Activated naive CD4-positive, alpha-beta T cell treated with anti-CD3 and anti-CD28 coated beads for 36 hours (primary cell): Measurements from ENCODE around the gene NKAIN2. TPM values are rescaled to one million over a fixed set of nuclear protein-coding genes. Genes with fewer than 3 reads are reported as not detected.

Experiments used
- CTCF ChIA-PET: fragments of 350-600 bp; sonication (Branson Sonifier 250); formaldehyde crosslinking; loops from one replicate; lab custom pipeline; 2021; ENCODE audit warnings: antibody characterized with exemption; lab: Charles Lee
- DNase-seq: peaks from one replicate; pipeline ENCODE4 v3.0.0-alpha.2; 2020
- H3K27ac Mint-ChIP-seq: one replicate; pipeline ENCODE4 v1.8.0; 2021; ENCODE audit warnings: mild to moderate bottlenecking, mixed read lengths
- H3K27me3 Mint-ChIP-seq: one replicate; pipeline ENCODE4 v1.8.0; 2021; ENCODE audit warnings: low read depth, mixed read lengths
- H3K36me3 Mint-ChIP-seq: one replicate; pipeline ENCODE4 v1.8.0; 2021; ENCODE audit warnings: low read depth, mixed read lengths
- H3K4me1 Mint-ChIP-seq: one replicate; pipeline ENCODE4 v1.8.0; 2021; ENCODE audit warnings: low read depth, mixed read lengths
- H3K4me3 Mint-ChIP-seq: one replicate; pipeline ENCODE4 v1.8.0; 2021; ENCODE audit warnings: mild to moderate bottlenecking, moderate library complexity, mixed read lengths
- H3K9me3 Mint-ChIP-seq: one replicate; pipeline ENCODE4 v1.8.0; 2021; ENCODE audit warnings: mixed read lengths
- intact Hi-C: fragments of 100-400 bp; cut with micrococcal nuclease; formaldehyde crosslinking; loops from one replicate; pipeline ENCODE4 v1.15.1; 2023
- total RNA-seq, 2 experiments: library from RNA; stranded (reverse); gene quantifications; one replicate each; pipeline ENCODE4 v1.2.3, GENCODE V29; 2021

Gene NKAIN2
- total RNA-seq, 2 experiments from 2014 or later, result not detected

GRCh38 chr6:124028117-124028516 is 224.5 kb downstream of the NKAIN2 start:
- Mint-ChIP-seq H3K27ac (no peak overlapping the region), H3K36me3 (no peaks in the 10 kb centered on the region), H3K4me3 (no peak overlapping the region), H3K27me3 (no peaks in the 10 kb centered on the region), H3K4me1 (no peaks in the 10 kb centered on the region), H3K9me3 (no peaks in the 10 kb centered on the region)
- intact Hi-C loops, result no loop called here
- CTCF ChIA-PET, result no interaction called here
- no peak for DNase-seq

- CTCF ChIA-PET, result no interaction called here
- no peak for DNase-seq
- intact Hi-C loops, result no loop called here
- Mint-ChIP-seq H3K27ac (no peak overlapping the region), H3K27me3 (no peaks in the 10 kb centered on the region), H3K36me3 (no peaks in the 10 kb centered on the region), H3K9me3 (no peaks in the 10 kb centered on the region), H3K4me3 (no peak overlapping the region), H3K4me1 (no peaks in the 10 kb centered on the region)
Measured at GRCh38 chr6:124029567-124029966, 225.9 kb downstream of the NKAIN2 start.

GRCh38 chr6:124033501-124033900 is 229.8 kb downstream of the NKAIN2 start:
- Mint-ChIP-seq H3K4me3 (no peak overlapping the region), H3K4me1 (no peaks in the 10 kb centered on the region), H3K9me3 (peaks cover 4% of the 10 kb centered on the region), H3K27ac (no peak overlapping the region), H3K27me3 (no peaks in the 10 kb centered on the region), H3K36me3 (no peaks in the 10 kb centered on the region)
- DNase-seq, result no peak
- intact Hi-C loops, result no loop called here
- CTCF ChIA-PET, result no interaction called here

GRCh38 chr6:124036384-124036783 is 232.7 kb downstream of the NKAIN2 start:
- H3K27me3 Mint-ChIP-seq, result no peaks in the 10 kb centered on the region
- CTCF ChIA-PET, result interaction anchor here (0.9 kb wide), 2 partner anchors 9 to 64 kb away, joined by 3 to 4 read pairs; no protein-coding TSS in a partner anchor
- H3K27ac Mint-ChIP-seq, result no peak overlapping the region
- peaks cover 4% of the 10 kb centered on the region for H3K9me3 Mint-ChIP-seq
- DNase-seq, result no peak
- H3K4me1 Mint-ChIP-seq, result no peaks in the 10 kb centered on the region
- intact Hi-C loops, result no loop called here
- no peaks in the 10 kb centered on the region for H3K36me3 Mint-ChIP-seq
- H3K4me3 Mint-ChIP-seq, result no peak overlapping the region

GRCh38 chr6:124040655-124041054 is 237.0 kb downstream of the NKAIN2 start:
- CTCF ChIA-PET, result no interaction called here
- Mint-ChIP-seq H3K9me3 (peaks cover under 1% of the 10 kb centered on the region), H3K4me3 (no peak overlapping the region), H3K27ac (no peak overlapping the region), H3K4me1 (no peaks in the 10 kb centered on the region), H3K36me3 (no peaks in the 10 kb centered on the region), H3K27me3 (no peaks in the 10 kb centered on the region)
- DNase-seq, result no peak
- intact Hi-C loops, result no loop called here

- CTCF ChIA-PET, result no interaction called here
- intact Hi-C loops, result no loop called here
- no peak for DNase-seq
Measured at GRCh38 chr6:124052120-124052519, 248.5 kb downstream of the NKAIN2 start.

GRCh38 chr6:124053315-124053714 is 249.7 kb downstream of the NKAIN2 start:
- Mint-ChIP-seq H3K4me1 (no peaks in the 10 kb centered on the region), H3K36me3 (no peaks in the 10 kb centered on the region)

More at GRCh38 chr6:124052120-124052519, 248.5 kb downstream of the NKAIN2 start:
- no peak overlapping the region for H3K4me3 Mint-ChIP-seq
- no peaks in the 10 kb centered on the region for H3K27me3 Mint-ChIP-seq
- no peak overlapping the region for H3K27ac Mint-ChIP-seq
- no peaks in the 10 kb centered on the region for H3K9me3 Mint-ChIP-seq
- no peaks in the 10 kb centered on the region for H3K36me3 Mint-ChIP-seq
- H3K4me1 Mint-ChIP-seq, result no peaks in the 10 kb centered on the region

GRCh38 chr6:124054034-124054433 is 250.4 kb downstream of the NKAIN2 start:
- no peaks in the 10 kb centered on the region for H3K27me3 Mint-ChIP-seq
- DNase-seq, result no peak
- H3K9me3 Mint-ChIP-seq, result no peaks in the 10 kb centered on the region
- H3K4me1 Mint-ChIP-seq, result no peaks in the 10 kb centered on the region
- H3K27ac Mint-ChIP-seq, result no peak overlapping the region
- H3K4me3 Mint-ChIP-seq, result no peak overlapping the region
- CTCF ChIA-PET, result no interaction called here
- H3K36me3 Mint-ChIP-seq, result no peaks in the 10 kb centered on the region
- intact Hi-C loops, result no loop called here

More at GRCh38 chr6:124053315-124053714, 249.7 kb downstream of the NKAIN2 start:
- no peak overlapping the region for H3K4me3 Mint-ChIP-seq
- no peaks in the 10 kb centered on the region for H3K27me3 Mint-ChIP-seq
- intact Hi-C loops, result no loop called here
- H3K9me3 Mint-ChIP-seq, result no peaks in the 10 kb centered on the region
- CTCF ChIA-PET, result no interaction called here
- DNase-seq, result no peak
- no peak overlapping the region for H3K27ac Mint-ChIP-seq

GRCh38 chr6:124055395-124055794 is 251.7 kb downstream of the NKAIN2 start:
- DNase-seq, result no peak
- H3K4me3 Mint-ChIP-seq, result no peak overlapping the region
- H3K9me3 Mint-ChIP-seq, result no peaks in the 10 kb centered on the region
- no peaks in the 10 kb centered on the region for H3K36me3 Mint-ChIP-seq
- H3K4me1 Mint-ChIP-seq, result no peaks in the 10 kb centered on the region
- intact Hi-C loops, result no loop called here
- no peaks in the 10 kb centered on the region for H3K27me3 Mint-ChIP-seq
- no peak overlapping the region for H3K27ac Mint-ChIP-seq
- CTCF ChIA-PET, result no interaction called here

GRCh38 chr6:124055963-124056362 is 252.3 kb downstream of the NKAIN2 start:
- intact Hi-C loops, result no loop called here
- no peaks in the 10 kb centered on the region for H3K36me3 Mint-ChIP-seq
- H3K4me1 Mint-ChIP-seq, result no peaks in the 10 kb centered on the region
- CTCF ChIA-PET, result no interaction called here
- H3K27ac Mint-ChIP-seq, result no peak overlapping the region
- H3K27me3 Mint-ChIP-seq, result no peaks in the 10 kb centered on the region
- no peak for DNase-seq
- H3K4me3 Mint-ChIP-seq, result no peak overlapping the region
- no peaks in the 10 kb centered on the region for H3K9me3 Mint-ChIP-seq

- Mint-ChIP-seq H3K4me3 (no peak overlapping the region), H3K27me3 (no peaks in the 10 kb centered on the region), H3K36me3 (no peaks in the 10 kb centered on the region), H3K4me1 (no peaks in the 10 kb centered on the region), H3K9me3 (no peaks in the 10 kb centered on the region), H3K27ac (no peak overlapping the region)
- CTCF ChIA-PET, result no interaction called here
- no peak for DNase-seq
- intact Hi-C loops, result no loop called here
Measured at GRCh38 chr6:124056407-124057334, 253.0 kb downstream of the NKAIN2 start.

GRCh38 chr6:124057461-124057860 is 253.8 kb downstream of the NKAIN2 start:
- CTCF ChIA-PET, result no interaction called here
- H3K27me3 Mint-ChIP-seq, result no peaks in the 10 kb centered on the region
- no peak overlapping the region for H3K27ac Mint-ChIP-seq
- H3K9me3 Mint-ChIP-seq, result no peaks in the 10 kb centered on the region
- H3K4me3 Mint-ChIP-seq, result no peak overlapping the region
- intact Hi-C loops, result no loop called here
- no peaks in the 10 kb centered on the region for H3K4me1 Mint-ChIP-seq
- no peak for DNase-seq
- H3K36me3 Mint-ChIP-seq, result no peaks in the 10 kb centered on the region
